ENCODE data around the gene MACF1.
"Not testable (repeated sequence)": the region's sequence is repeated elsewhere in the genome, so short reads cannot be mapped to it uniquely, and the experiment has no call there.

The MACF1 gene

GRCh38 chr1:39505289-39505688 is 300.8 kb downstream of the MACF1 start:
- Mint-ChIP-seq H3K27me3 (no peaks in the 10 kb centered on the region), H3K27ac (no peak overlapping the region), H3K4me3 (no peak overlapping the region), H3K9me3 (no peaks in the 10 kb centered on the region), H3K4me1 (peaks cover 14% of the 10 kb centered on the region), H3K36me3 (ENCODE audit: low read depth) (no peaks in the 10 kb centered on the region)
- ATAC-seq (no peak), DNase-seq (no peak)

- ATAC-seq = no peak
- no peaks in the 10 kb centered on the region for H3K9me3 Mint-ChIP-seq
These were observed 302.9 kb downstream of the MACF1 start for GRCh38 chr1:39507230-39507928.

GRCh38 chr1:39508266-39508665 is 303.8 kb downstream of the MACF1 start:
- DNase-seq = no peak
- Mint-ChIP-seq H3K36me3 (ENCODE audit: low read depth) (no peaks in the 10 kb centered on the region), H3K27me3 (no peaks in the 10 kb centered on the region), H3K27ac (no peak overlapping the region), H3K9me3 (no peaks in the 10 kb centered on the region), H3K4me1 (peaks cover 17% of the 10 kb centered on the region), H3K4me3 (no peak overlapping the region)
- ATAC-seq = no peak

More at GRCh38 chr1:39507230-39507928, 302.9 kb downstream of the MACF1 start:
- Mint-ChIP-seq H3K4me3 (no peak overlapping the region), H3K36me3 (ENCODE audit: low read depth) (no peaks in the 10 kb centered on the region), H3K4me1 (peaks cover 17% of the 10 kb centered on the region), H3K27me3 (no peaks in the 10 kb centered on the region), H3K27ac (no peak overlapping the region)
- no peak for DNase-seq

GRCh38 chr1:39508857-39509305 is 304.4 kb downstream of the MACF1 start:
- ATAC-seq (peak; percentile 23), DNase-seq (no peak)
- Mint-ChIP-seq H3K36me3 (ENCODE audit: low read depth) (no peaks in the 10 kb centered on the region), H3K9me3 (no peaks in the 10 kb centered on the region), H3K27me3 (no peaks in the 10 kb centered on the region), H3K4me3 (peak overlapping the region; percentile 29), H3K4me1 (peaks cover 17% of the 10 kb centered on the region), H3K27ac (no peak overlapping the region)

GRCh38 chr1:39509360-39510009 is 305.0 kb downstream of the MACF1 start:
- peak overlapping the region; percentile 79 for H3K27ac Mint-ChIP-seq
- no peaks in the 10 kb centered on the region for H3K9me3 Mint-ChIP-seq
- ATAC-seq (no peak), DNase-seq (peak; percentile 46)
- H3K4me1 Mint-ChIP-seq = peaks cover 17% of the 10 kb centered on the region
- no peaks in the 10 kb centered on the region for H3K36me3 Mint-ChIP-seq (ENCODE audit: low read depth)
- H3K27me3 Mint-ChIP-seq = no peaks in the 10 kb centered on the region
- peak overlapping the region; percentile 29 for H3K4me3 Mint-ChIP-seq

- H3K36me3 Mint-ChIP-seq (ENCODE audit: low read depth); H3K27ac Mint-ChIP-seq: not testable (repeated sequence)
These were observed 306.2 kb downstream of the MACF1 start for GRCh38 chr1:39510570-39511186.

GRCh38 chr1:39511477-39511876 is 307.0 kb downstream of the MACF1 start:
- not testable (repeated sequence) for H3K36me3 Mint-ChIP-seq (ENCODE audit: low read depth)

More at GRCh38 chr1:39510570-39511186, 306.2 kb downstream of the MACF1 start:
- not testable (repeated sequence) for H3K27me3 Mint-ChIP-seq, DNase-seq, H3K4me3 Mint-ChIP-seq, ATAC-seq, H3K9me3 Mint-ChIP-seq
- peaks cover 20% of the 10 kb centered on the region for H3K4me1 Mint-ChIP-seq

GRCh38 chr1:39512234-39512847 is 307.8 kb downstream of the MACF1 start:
- not testable (repeated sequence) for H3K27me3 Mint-ChIP-seq; H3K4me3 Mint-ChIP-seq; H3K9me3 Mint-ChIP-seq; DNase-seq; H3K27ac Mint-ChIP-seq; H3K36me3 Mint-ChIP-seq (ENCODE audit: low read depth)
- peaks cover 20% of the 10 kb centered on the region for H3K4me1 Mint-ChIP-seq
- peak; percentile 31 for ATAC-seq

More at GRCh38 chr1:39511477-39511876, 307.0 kb downstream of the MACF1 start:
- H3K4me1 Mint-ChIP-seq = peaks cover 20% of the 10 kb centered on the region
- not testable (repeated sequence) for H3K27ac Mint-ChIP-seq, H3K27me3 Mint-ChIP-seq, ATAC-seq, DNase-seq, H3K4me3 Mint-ChIP-seq, H3K9me3 Mint-ChIP-seq

GRCh38 chr1:39514710-39515124 is 310.2 kb downstream of the MACF1 start:
- H3K4me3 Mint-ChIP-seq; H3K27me3 Mint-ChIP-seq; H3K9me3 Mint-ChIP-seq; H3K4me1 Mint-ChIP-seq; H3K36me3 Mint-ChIP-seq (ENCODE audit: low read depth); H3K27ac Mint-ChIP-seq: not testable (repeated sequence)
- DNase-seq (peak; percentile 21), ATAC-seq (peak; percentile 43)

- not testable (repeated sequence) for H3K36me3 Mint-ChIP-seq (ENCODE audit: low read depth); H3K9me3 Mint-ChIP-seq; H3K4me1 Mint-ChIP-seq; H3K27me3 Mint-ChIP-seq; H3K27ac Mint-ChIP-seq
- DNase-seq = peak; percentile 64
- peak overlapping the region; percentile 74 for H3K4me3 Mint-ChIP-seq
- peak; percentile 51 for ATAC-seq
These were observed 310.9 kb downstream of the MACF1 start for GRCh38 chr1:39515131-39516086.

GRCh38 chr1:39516841-39517240 is 312.3 kb downstream of the MACF1 start:
- not testable (repeated sequence) for H3K36me3 Mint-ChIP-seq (ENCODE audit: low read depth); DNase-seq; H3K9me3 Mint-ChIP-seq; H3K27ac Mint-ChIP-seq; H3K4me3 Mint-ChIP-seq; H3K4me1 Mint-ChIP-seq; H3K27me3 Mint-ChIP-seq; ATAC-seq

- H3K4me3 Mint-ChIP-seq; H3K36me3 Mint-ChIP-seq (ENCODE audit: low read depth); H3K4me1 Mint-ChIP-seq: not testable (repeated sequence)
These were observed 313.4 kb downstream of the MACF1 start for GRCh38 chr1:39517936-39518335.

GRCh38 chr1:39519376-39519775 is 314.9 kb downstream of the MACF1 start:
- not testable (repeated sequence) for H3K27me3 Mint-ChIP-seq; H3K4me3 Mint-ChIP-seq; ATAC-seq; H3K36me3 Mint-ChIP-seq (ENCODE audit: low read depth); H3K9me3 Mint-ChIP-seq; DNase-seq; H3K27ac Mint-ChIP-seq; H3K4me1 Mint-ChIP-seq

More at GRCh38 chr1:39517936-39518335, 313.4 kb downstream of the MACF1 start:
- ATAC-seq, H3K27me3 Mint-ChIP-seq, DNase-seq, H3K27ac Mint-ChIP-seq, H3K9me3 Mint-ChIP-seq: not testable (repeated sequence)

GRCh38 chr1:39522221-39522620 is 317.7 kb downstream of the MACF1 start:
- H3K27me3 Mint-ChIP-seq; H3K4me3 Mint-ChIP-seq; DNase-seq; H3K9me3 Mint-ChIP-seq; H3K36me3 Mint-ChIP-seq (ENCODE audit: low read depth); H3K27ac Mint-ChIP-seq; ATAC-seq: not testable (repeated sequence)
- peaks cover 13% of the 10 kb centered on the region for H3K4me1 Mint-ChIP-seq

Data from activated naive CD8-positive, alpha-beta T cell treated with anti-CD3 and anti-CD28 coated beads, Interleukin-2, amount 50 U/mL, for 24 hours (primary cell).